ENCODE data around the gene MYLK4. TPM values are rescaled to one million over a fixed set of nuclear protein-coding genes. Genes with fewer than 3 reads are reported as not detected.

Gene MYLK4
- total and polyA plus RNA-seq, 2 donors (not counting 3 experiments of a cell fraction or from before 2014, with no cell fraction given): 0.41 to 0.62 TPM

- Histone ChIP-seq H3K9ac (replicated peaks; ENCODE audit: extremely low read depth, insufficient read depth, low read length) (no peak overlapping the region), H4K20me1 (replicated peaks; ENCODE audit: control insufficient read depth, extremely low read depth, insufficient read depth, low read length) (no peaks in the 10 kb centered on the region), H3K27ac (ENCODE audit: insufficient read depth, low read depth, low read length) (no peak overlapping the region), H3K9me1 (replicated peaks; ENCODE audit: control insufficient read depth, extremely low read depth, insufficient read depth, low read length) (no peaks in the 10 kb centered on the region), H3K36me3 (ENCODE audit: control insufficient read depth in 2 of 2, extremely low read depth in 1 of 2, insufficient read depth in 2 of 2, low read length in 2 of 2) (no peaks in the 10 kb centered on the region), H3K4me1 (ENCODE audit: control insufficient read depth, extremely low read depth, insufficient read depth, low read length) (no peaks in the 10 kb centered on the region), H3K9me3 (replicated peaks; ENCODE audit: control insufficient read depth, insufficient read depth, low read length) (no peaks in the 10 kb centered on the region), H3K4me2 (ENCODE audit: insufficient read depth, low read length) (no peak overlapping the region), H3K27me3 (ENCODE audit: control insufficient read depth in 2 of 2, insufficient read depth in 2 of 2, low read length in 2 of 2) (peaks cover 0 to 1% of the 10 kb centered on the region in 2 experiments), H3K4me3 (replicated peaks in 1 of 3; ENCODE audit: insufficient read depth in 1 of 3, low read depth in 1 of 3, low read length in 3 of 3) (no peak overlapping the region), H2AFZ (ENCODE audit: low read depth, low read length) (no peak overlapping the region), H3K79me2 (ENCODE audit: control insufficient read depth, insufficient read depth, low read length) (no peaks in the 10 kb centered on the region)
- CTCF ChIA-PET: interaction anchor here (2.4 to 7.1 kb wide), 5 partner anchors 10 to 1156 kb away, joined by 6 to 116 read pairs (median 62); no protein-coding TSS in a partner anchor
- FAIRE-seq (no peak), DNase-seq (ENCODE audit: low read depth, low spot score) (no peak)
- intact Hi-C loops (cut with micrococcal nuclease): no loop called here
- dilution Hi-C loops (cut with MboI; ENCODE audit: extremely low pct_ligation_motif_present, low sequenced_read_pairs): no loop called here
- TF ChIP-seq POLR2A (IDR thresholded peaks at IDR 0.05; ENCODE audit: low read depth, low read length): no peak
- POLR2A ChIA-PET: no interaction called here
- BruUV-seq (replicated peaks): no TSS peak
Observed at GRCh38 chr6:2751871-2752270, 1.1 kb upstream of the MYLK4 start.

GRCh38 chr6:2749969-2750600, 637 bp downstream of the MYLK4 start:
- BruUV-seq (replicated peaks): no TSS peak
- intact Hi-C loops (cut with micrococcal nuclease): loop anchor here (1.0 to 5.0 kb wide), 4 partner anchors 12 to 1154 kb away; no protein-coding TSS in a partner anchor
- Histone ChIP-seq H4K20me1 (replicated peaks; ENCODE audit: control insufficient read depth, extremely low read depth, insufficient read depth, low read length) (no peaks in the 10 kb centered on the region), H3K79me2 (ENCODE audit: control insufficient read depth, insufficient read depth, low read length) (no peaks in the 10 kb centered on the region), H3K27ac (ENCODE audit: insufficient read depth, low read depth, low read length) (no peak overlapping the region), H3K27me3 (ENCODE audit: control insufficient read depth in 2 of 2, insufficient read depth in 2 of 2, low read length in 2 of 2) (no peaks in the 10 kb centered on the region), H2AFZ (ENCODE audit: low read depth, low read length) (no peak overlapping the region), H3K4me2 (ENCODE audit: insufficient read depth, low read length) (no peak overlapping the region), H3K9me1 (replicated peaks; ENCODE audit: control insufficient read depth, extremely low read depth, insufficient read depth, low read length) (no peaks in the 10 kb centered on the region), H3K4me3 (replicated peaks in 1 of 3; ENCODE audit: insufficient read depth in 1 of 3, low read depth in 1 of 3, low read length in 3 of 3) (no peak overlapping the region), H3K9me3 (replicated peaks; ENCODE audit: control insufficient read depth, insufficient read depth, low read length) (no peaks in the 10 kb centered on the region), H3K36me3 (ENCODE audit: control insufficient read depth in 2 of 2, extremely low read depth in 1 of 2, insufficient read depth in 2 of 2, low read length in 2 of 2) (no peaks in the 10 kb centered on the region), H3K9ac (replicated peaks; ENCODE audit: extremely low read depth, insufficient read depth, low read length) (no peak overlapping the region), H3K4me1 (ENCODE audit: control insufficient read depth, extremely low read depth, insufficient read depth, low read length) (no peaks in the 10 kb centered on the region)
- TF ChIP-seq EZH2 (IDR thresholded peaks at IDR 0.05; ENCODE audit: borderline replicate concordance, low read depth, low read length, severe bottlenecking) (no peak), GATA2 (IDR thresholded peaks at IDR 0.05; ENCODE audit: insufficient read depth, insufficient read length, low read depth, low read length) (no peak), POLR2A (IDR thresholded peaks at IDR 0.05; ENCODE audit: low read depth, low read length) (no peak), JUN (IDR thresholded peaks at IDR 0.05; ENCODE audit: borderline replicate concordance, insufficient read depth, insufficient read length, low read depth) (no peak), FOS (IDR thresholded peaks at IDR 0.05; ENCODE audit: borderline replicate concordance, insufficient read depth, low read length) (no peak)
- TF ChIP-seq, protein P1, sequence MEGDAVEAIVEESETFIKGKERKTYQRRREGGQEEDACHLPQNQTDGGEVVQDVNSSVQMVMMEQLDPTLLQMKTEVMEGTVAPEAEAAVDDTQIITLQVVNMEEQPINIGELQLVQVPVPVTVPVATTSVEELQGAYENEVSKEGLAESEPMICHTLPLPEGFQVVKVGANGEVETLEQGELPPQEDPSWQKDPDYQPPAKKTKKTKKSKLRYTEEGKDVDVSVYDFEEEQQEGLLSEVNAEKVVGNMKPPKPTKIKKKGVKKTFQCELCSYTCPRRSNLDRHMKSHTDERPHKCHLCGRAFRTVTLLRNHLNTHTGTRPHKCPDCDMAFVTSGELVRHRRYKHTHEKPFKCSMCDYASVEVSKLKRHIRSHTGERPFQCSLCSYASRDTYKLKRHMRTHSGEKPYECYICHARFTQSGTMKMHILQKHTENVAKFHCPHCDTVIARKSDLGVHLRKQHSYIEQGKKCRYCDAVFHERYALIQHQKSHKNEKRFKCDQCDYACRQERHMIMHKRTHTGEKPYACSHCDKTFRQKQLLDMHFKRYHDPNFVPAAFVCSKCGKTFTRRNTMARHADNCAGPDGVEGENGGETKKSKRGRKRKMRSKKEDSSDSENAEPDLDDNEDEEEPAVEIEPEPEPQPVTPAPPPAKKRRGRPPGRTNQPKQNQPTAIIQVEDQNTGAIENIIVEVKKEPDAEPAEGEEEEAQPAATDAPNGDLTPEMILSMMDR (IDR thresholded peaks at IDR 0.05; ENCODE audit: extremely low read depth in 1 of 2, insufficient read depth in 1 of 2, low read depth in 1 of 2, low read length in 2 of 2): peak; percentile 75 to 85
- DNase-seq (ENCODE audit: low read depth, low spot score): peak; percentile 65
- dilution Hi-C loops (cut with MboI; ENCODE audit: extremely low pct_ligation_motif_present, low sequenced_read_pairs): no loop called here
- FAIRE-seq: peak; percentile 92
- CTCF ChIA-PET: interaction anchor here (0.6 to 7.1 kb wide), 35 partner anchors 9 to 1227 kb away, joined by 3 to 116 read pairs (median 4); no protein-coding TSS in a partner anchor
- POLR2A ChIA-PET: no interaction called here
